ENCODE measurements around the gene AP1M1.

GRCh38 chr19:16248380-16249023 is 50.8 kb downstream of the AP1M1 start:
- no peak for TF ChIP-seq CTCF (IDR thresholded peaks at IDR 0.05)
- no peak for TF ChIP-seq POLR2A (IDR thresholded peaks at IDR 0.05)
